Fibroblast of villous mesenchyme (primary cell): Measurements from ENCODE around the gene CRYGS. TPM values are rescaled to one million over a fixed set of nuclear protein-coding genes. Genes with fewer than 3 reads are reported as not detected.
"Not testable (repeated sequence)": the region's sequence is repeated elsewhere in the genome, so short reads cannot be mapped to it uniquely, and the experiment has no call there.

Experiments
- DNase-seq: peaks from one replicate; pipeline ENCODE4 v3.0.0-alpha.2; 2010; ENCODE audit warnings: low read depth
- H3K4me3 ChIP-seq: 2 replicates; pipeline ENCODE4 v1.5.1; 2011; ENCODE audit warnings: low read depth, mild to moderate bottlenecking, low read length
- CTCF ChIP-seq: IDR thresholded peaks from 2 replicates; pipeline ENCODE4 v1.5.1; 2012; ENCODE audit warnings: low read depth, mild to moderate bottlenecking, low read length; ENCODE audit not compliant: insufficient read depth
- total RNA-seq: library from RNA; depleted of rRNA; stranded (reverse); fragments of >200 nt; gene quantifications from 2 replicates; pipeline ENCODE4 v1.2.3, GENCODE V29; 2012

CRYGS gene
- total RNA-seq, 1 donor, result 0.86 TPM

- H3K4me3 ChIP-seq, result no peak overlapping the region
- DNase-seq, result no peak
Observed at GRCh38 chr3:186588632-186589031, 44.5 kb upstream of the CRYGS start.

GRCh38 chr3:186587183-186587582, 43.0 kb upstream of the CRYGS start:
- DNase-seq, result no peak
- no peak for TF ChIP-seq CTCF
- H3K4me3 ChIP-seq, result no peak overlapping the region

More at GRCh38 chr3:186588632-186589031, 44.5 kb upstream of the CRYGS start:
- TF ChIP-seq CTCF, result no peak

- DNase-seq, H3K4me3 ChIP-seq: not testable (repeated sequence)
Observed at GRCh38 chr3:186586245-186586644, 42.1 kb upstream of the CRYGS start.

DNA sequence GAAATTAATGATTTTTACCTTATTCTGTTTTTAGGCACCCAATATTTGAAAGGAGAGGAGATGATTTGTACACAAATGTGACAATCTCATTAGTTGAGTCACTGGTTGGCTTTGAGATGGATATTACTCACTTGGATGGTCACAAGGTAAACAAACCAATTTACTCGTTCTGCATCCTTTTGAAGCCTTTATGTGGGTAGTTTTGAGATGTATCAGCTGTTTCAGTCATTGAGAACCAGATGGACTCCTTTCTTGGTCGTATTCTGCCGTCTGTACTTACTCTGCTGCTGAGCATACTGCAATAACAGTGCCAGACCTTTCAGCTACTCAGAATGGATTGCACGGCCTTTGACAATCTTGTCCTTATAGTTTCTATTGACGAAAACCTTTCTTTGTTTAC, 39.7 kb upstream of the CRYGS start:
- DNase-seq, result no peak
- TF ChIP-seq CTCF, result no peak
- no peak overlapping the region for H3K4me3 ChIP-seq

GRCh38 chr3:186582541-186582940, 38.4 kb upstream of the CRYGS start:
- TF ChIP-seq CTCF, result no peak
- DNase-seq, result no peak
- H3K4me3 ChIP-seq, result no peak overlapping the region

DNA sequence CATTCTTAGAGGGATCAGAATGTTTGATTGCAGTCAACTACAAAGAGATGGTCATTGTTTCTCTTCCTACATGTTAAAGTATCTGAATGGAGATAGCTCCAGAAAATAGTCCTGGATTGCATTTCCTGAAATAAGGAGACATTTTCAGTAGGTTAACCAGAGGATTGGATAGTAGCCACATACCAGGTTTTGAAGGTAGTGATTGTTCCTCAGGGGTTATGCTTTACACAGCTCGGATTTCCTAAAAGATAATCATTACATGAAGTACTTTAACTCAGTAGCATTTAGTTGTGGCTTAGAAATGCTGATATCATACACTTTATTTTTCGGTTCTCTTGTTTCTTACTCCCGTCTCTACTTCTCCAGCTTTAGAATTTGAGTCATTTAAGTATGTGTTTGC, 36.6 kb upstream of the CRYGS start:
- no peak for TF ChIP-seq CTCF
- no peak overlapping the region for H3K4me3 ChIP-seq
- DNase-seq, result no peak

DNA sequence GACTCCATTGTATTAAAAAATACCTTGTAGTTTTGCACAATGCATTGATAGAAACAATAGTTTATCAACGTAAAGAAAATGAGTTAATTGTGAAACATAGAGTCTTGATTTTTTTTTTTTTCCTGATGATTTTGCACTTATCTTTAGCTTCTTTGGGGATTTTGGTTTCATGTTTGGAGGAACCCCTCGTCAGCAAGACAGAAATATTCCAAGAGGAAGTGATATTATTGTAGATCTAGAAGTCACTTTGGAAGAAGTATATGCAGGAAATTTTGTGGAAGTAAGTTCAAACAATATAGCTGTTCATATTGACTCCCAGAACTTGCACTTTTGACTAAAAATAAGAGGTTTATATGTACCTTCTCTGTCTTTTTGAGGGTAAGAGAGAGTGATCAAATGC, 33.3 kb upstream of the CRYGS start:
- DNase-seq, result no peak
- no peak for TF ChIP-seq CTCF
- no peak overlapping the region for H3K4me3 ChIP-seq

GRCh38 chr3:186571644-186572013, 27.4 kb upstream of the CRYGS start:
- TF ChIP-seq CTCF, result no peak
- DNase-seq, result no peak
- peak overlapping the region; percentile 93 for H3K4me3 ChIP-seq
